ENCODE data around the gene LHFPL3. TPM values are rescaled to one million over a fixed set of nuclear protein-coding genes. Genes with fewer than 3 reads are reported as not detected.

The LHFPL3 gene
- total and polyA plus RNA-seq, 2 donors (not counting 1 experiment from before 2014, with no cell fraction given) = not detected

DNA sequence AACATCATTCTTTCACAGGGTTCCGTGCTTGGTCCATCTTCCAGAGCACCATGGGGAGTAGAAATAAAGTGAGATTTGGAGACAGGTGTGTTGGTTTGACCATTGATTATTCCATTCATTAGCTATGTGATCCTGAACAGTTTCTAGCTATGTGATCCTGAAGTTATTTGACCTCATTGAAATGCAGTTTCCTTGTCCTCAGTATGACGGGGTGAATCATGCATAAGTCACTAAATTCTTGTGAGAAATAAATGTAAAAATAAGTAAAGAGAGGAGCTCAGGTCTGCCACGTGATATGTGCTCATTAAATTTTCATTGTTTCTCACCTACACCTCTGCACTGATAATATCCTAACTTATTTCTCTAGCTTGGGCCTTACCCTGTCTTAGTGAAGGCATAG, 34.1 kb upstream of the LHFPL3 start:
- ChIA-PET POLR2A (no interaction called here), CTCF (no interaction called here)
- H3K36me3 ChIP-seq (replicated peaks in 1 of 2; ENCODE audit: control extremely low read depth in 1 of 2, control insufficient read depth in 1 of 2, extremely low read depth in 1 of 2, insufficient read depth in 2 of 2, low read length in 1 of 2) = no peaks in the 10 kb centered on the region
- Mint-ChIP-seq H3K27ac (no peak overlapping the region), H3K27me3 (peaks cover 15% of the 10 kb centered on the region), H3K4me1 (no peaks in the 10 kb centered on the region), H3K9me3 (ENCODE audit: insufficient read depth) (peaks cover 5% of the 10 kb centered on the region), H3K4me3 (no peak overlapping the region)
- WGBS (ENCODE audit: insufficient coverage) = no CpG with 5 or more reads among the region's 3 CpGs
- H3K27me3 ChIP-seq (replicated peaks in 1 of 4; ENCODE audit: control extremely low read depth in 1 of 4, control insufficient read depth in 3 of 4, insufficient read depth in 4 of 4, low read length in 3 of 4) = no peaks in the 10 kb centered on the region
- H3K4me3 ChIP-seq (ENCODE audit: control extremely low read depth in 1 of 5, extremely low read depth in 1 of 5, insufficient read depth in 1 of 5, low read depth in 2 of 5, low read length in 4 of 5) = no peak overlapping the region
- no peaks in the 10 kb centered on the region for H4K20me1 ChIP-seq (ENCODE audit: control insufficient read depth, insufficient read depth, low read length, poor library complexity, severe bottlenecking)
- H3K4me1 ChIP-seq (ENCODE audit: control insufficient read depth in 2 of 2, insufficient read depth in 2 of 2, low read length in 2 of 2) = no peaks in the 10 kb centered on the region
- peaks cover 0 to 3% (median 0%) of the 10 kb centered on the region in 3 donors for H3K9me3 ChIP-seq (ENCODE audit: control extremely low read depth in 1 of 3, control insufficient read depth in 2 of 3, insufficient read depth in 1 of 3, low read length in 2 of 3)
- intact Hi-C loops (cut with micrococcal nuclease) = no loop called here
- ATAC-seq (ENCODE audit: low read depth) = no peak
- no peak for DNase-seq
- no peaks in the 10 kb centered on the region for H3K79me2 ChIP-seq (ENCODE audit: control insufficient read depth, insufficient read depth, low read length)
- no peak overlapping the region for H2AFZ ChIP-seq (ENCODE audit: insufficient read depth, low read depth, low read length, poor library complexity, severe bottlenecking)
- TF ChIP-seq, protein P1, sequence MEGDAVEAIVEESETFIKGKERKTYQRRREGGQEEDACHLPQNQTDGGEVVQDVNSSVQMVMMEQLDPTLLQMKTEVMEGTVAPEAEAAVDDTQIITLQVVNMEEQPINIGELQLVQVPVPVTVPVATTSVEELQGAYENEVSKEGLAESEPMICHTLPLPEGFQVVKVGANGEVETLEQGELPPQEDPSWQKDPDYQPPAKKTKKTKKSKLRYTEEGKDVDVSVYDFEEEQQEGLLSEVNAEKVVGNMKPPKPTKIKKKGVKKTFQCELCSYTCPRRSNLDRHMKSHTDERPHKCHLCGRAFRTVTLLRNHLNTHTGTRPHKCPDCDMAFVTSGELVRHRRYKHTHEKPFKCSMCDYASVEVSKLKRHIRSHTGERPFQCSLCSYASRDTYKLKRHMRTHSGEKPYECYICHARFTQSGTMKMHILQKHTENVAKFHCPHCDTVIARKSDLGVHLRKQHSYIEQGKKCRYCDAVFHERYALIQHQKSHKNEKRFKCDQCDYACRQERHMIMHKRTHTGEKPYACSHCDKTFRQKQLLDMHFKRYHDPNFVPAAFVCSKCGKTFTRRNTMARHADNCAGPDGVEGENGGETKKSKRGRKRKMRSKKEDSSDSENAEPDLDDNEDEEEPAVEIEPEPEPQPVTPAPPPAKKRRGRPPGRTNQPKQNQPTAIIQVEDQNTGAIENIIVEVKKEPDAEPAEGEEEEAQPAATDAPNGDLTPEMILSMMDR (IDR thresholded peaks at IDR 0.05) = no peak
- TF ChIP-seq EZH2 (IDR thresholded peaks at IDR 0.05; ENCODE audit: borderline replicate concordance, insufficient read depth, low read depth, low read length, poor library complexity, severe bottlenecking) = no peak
- H3K9ac ChIP-seq (ENCODE audit: low read length) = no peak overlapping the region
- H3K27ac ChIP-seq (ENCODE audit: low read length in 2 of 2) = no peak overlapping the region
- no peak overlapping the region for H3K4me2 ChIP-seq (replicated peaks; ENCODE audit: low read depth, low read length, poor library complexity, severe bottlenecking)

GRCh38 chr7:104296266-104296665, 32.1 kb upstream of the LHFPL3 start:
- no peaks in the 10 kb centered on the region for H3K4me1 ChIP-seq (ENCODE audit: control insufficient read depth in 2 of 2, insufficient read depth in 2 of 2, low read length in 2 of 2)
- no peaks in the 10 kb centered on the region for H3K79me2 ChIP-seq (ENCODE audit: control insufficient read depth, insufficient read depth, low read length)
- H3K4me2 ChIP-seq (replicated peaks; ENCODE audit: low read depth, low read length, poor library complexity, severe bottlenecking) = no peak overlapping the region
- WGBS (ENCODE audit: insufficient coverage) = 71% methylated on average over 1 of the region's 3 CpGs
- ATAC-seq (ENCODE audit: low read depth) (no peak), DNase-seq (no peak)
- H4K20me1 ChIP-seq (ENCODE audit: control insufficient read depth, insufficient read depth, low read length, poor library complexity, severe bottlenecking) = no peaks in the 10 kb centered on the region
- Mint-ChIP-seq H3K4me1 (no peaks in the 10 kb centered on the region), H3K4me3 (no peak overlapping the region), H3K27ac (no peak overlapping the region), H3K27me3 (peaks cover 20% of the 10 kb centered on the region), H3K9me3 (ENCODE audit: insufficient read depth) (peaks cover 9% of the 10 kb centered on the region)
- no peaks in the 10 kb centered on the region for H3K36me3 ChIP-seq (replicated peaks in 1 of 2; ENCODE audit: control extremely low read depth in 1 of 2, control insufficient read depth in 1 of 2, extremely low read depth in 1 of 2, insufficient read depth in 2 of 2, low read length in 1 of 2)
- H3K27me3 ChIP-seq (replicated peaks in 1 of 4; ENCODE audit: control extremely low read depth in 1 of 4, control insufficient read depth in 3 of 4, insufficient read depth in 4 of 4, low read length in 3 of 4) = no peaks in the 10 kb centered on the region
- H3K27ac ChIP-seq (ENCODE audit: low read length in 2 of 2) = no peak overlapping the region
- no peak overlapping the region for H3K9ac ChIP-seq (ENCODE audit: low read length)
- ChIA-PET POLR2A (no interaction called here), CTCF (no interaction called here)
- no peak overlapping the region for H2AFZ ChIP-seq (ENCODE audit: insufficient read depth, low read depth, low read length, poor library complexity, severe bottlenecking)
- intact Hi-C loops (cut with micrococcal nuclease) = no loop called here
- peaks cover 0 to 3% (median 0%) of the 10 kb centered on the region in 3 donors for H3K9me3 ChIP-seq (ENCODE audit: control extremely low read depth in 1 of 3, control insufficient read depth in 2 of 3, insufficient read depth in 1 of 3, low read length in 2 of 3)
- TF ChIP-seq EZH2 (IDR thresholded peaks at IDR 0.05; ENCODE audit: borderline replicate concordance, insufficient read depth, low read depth, low read length, poor library complexity, severe bottlenecking) = no peak
- TF ChIP-seq, protein P1 (IDR thresholded peaks at IDR 0.05) = no peak
- no peak overlapping the region for H3K4me3 ChIP-seq (ENCODE audit: control extremely low read depth in 1 of 5, extremely low read depth in 1 of 5, insufficient read depth in 1 of 5, low read depth in 2 of 5, low read length in 4 of 5)

Data from B cell (primary cell).